GM12878 (cell line): ENCODE data around the gene TRA2B. TPM values are rescaled to one million over a fixed set of nuclear protein-coding genes. Genes with fewer than 3 reads are reported as not detected.

Experiments used
- ATAC-seq: fragments of 200-7000 bp; cut with Tn5 transposase; 3 replicates; pipeline ENCODE4 v1.9.1; 2020; ENCODE audit warnings: mild to moderate bottlenecking, moderate library complexity
- BruUV-seq: library from RNA; stranded (reverse); fragments of 400-500 nt; replicated peaks from 2 replicates; lab custom pipeline; 2021; lab: Mats Ljungman, UMichigan
- CTCF ChIA-PET: fragments of 300-600 bp; sonication (Branson Sonifier 250); formaldehyde crosslinking; extraction: SDS; loops from one replicate; lab custom pipeline; 2021; ENCODE audit warnings: inconsistent platforms; lab: Yijun Ruan, JAX
- POLR2A ChIA-PET: fragments of 350-600 bp; formaldehyde crosslinking; extraction: SDS; loops from one replicate; lab custom pipeline; 2021; ENCODE audit warnings: inconsistent platforms; lab: Charles Lee
- RAD21 ChIA-PET: fragments of 300-600 bp; sonication (Branson Sonifier 250); formaldehyde crosslinking; loops from one replicate; lab custom pipeline; 2023; ENCODE audit warnings: antibody characterized with exemption; ENCODE audit not compliant: unreplicated experiment; lab: Charles Lee
- SMC1A ChIA-PET: fragments of 300-600 bp; sonication (Branson Sonifier 250); formaldehyde crosslinking; loops from one replicate; lab custom pipeline; 2023; ENCODE audit not compliant: unreplicated experiment, uncharacterized antibody; lab: Charles Lee
- DNase-seq: peaks from one replicate; pipeline ENCODE4 v3.0.0-alpha.2; 2011; ENCODE audit warnings: low read depth, low spot score
- FAIRE-seq: peaks from 3 replicates; lab custom pipeline; 2011; peaks lifted over from hg19 to GRCh38; lab: Jason Lieb, UNC
- H2AFZ ChIP-seq: 2 replicates; pipeline ENCODE4 v1.6.0; 2011; ENCODE audit warnings: low read depth, low read length, control low read depth; ENCODE audit not compliant: control insufficient read depth
- H3K27ac ChIP-seq: 2 replicates; pipeline ENCODE4 v1.5.1; 2011; ENCODE audit warnings: control low read depth; ENCODE audit not compliant: control insufficient read depth, insufficient read depth
- H3K27me3 ChIP-seq, 2 experiments: replicated peaks in 1 of 2; 2 replicates each; pipeline versions ENCODE4 v1.6.0 to v1.6.1; 2011; ENCODE audit warnings: low read length in 1 of 2; ENCODE audit not compliant: control insufficient read depth in 2 of 2, insufficient read depth in 2 of 2
- H3K36me3 ChIP-seq, 2 experiments: 2 replicates each; pipeline ENCODE4 v1.5.1; 2011; ENCODE audit warnings: low read length in 1 of 2; ENCODE audit not compliant: control insufficient read depth in 2 of 2, insufficient read depth in 2 of 2
- H3K4me1 ChIP-seq: 2 replicates; pipeline ENCODE4 v1.6.1; 2011; ENCODE audit warnings: mild to moderate bottlenecking, low read length, moderate library complexity, mixed read lengths; ENCODE audit not compliant: control insufficient read depth, insufficient read depth
- H3K4me2 ChIP-seq: 2 replicates; pipeline ENCODE4 v1.6.0; 2011; ENCODE audit warnings: control low read depth; ENCODE audit not compliant: control insufficient read depth, insufficient read depth
- H3K4me3 ChIP-seq: fragments of 200-600 bp; sonication (generic); 2 replicates; pipeline ENCODE4 v1.5.1; 2016
- H3K79me2 ChIP-seq: 2 replicates; pipeline ENCODE4 v1.6.0; 2011; ENCODE audit warnings: low read length; ENCODE audit not compliant: control insufficient read depth, insufficient read depth
- H3K9ac ChIP-seq: 2 replicates; pipeline ENCODE4 v1.8.0; 2011; ENCODE audit warnings: low read length, control low read depth, mixed read lengths; ENCODE audit not compliant: control insufficient read depth, insufficient read depth
- H3K9me3 ChIP-seq: replicated peaks from 3 replicates; pipeline ENCODE4 v1.5.1; 2011; ENCODE audit warnings: mild to moderate bottlenecking, low read length; ENCODE audit not compliant: control insufficient read depth, insufficient read depth
- H4K20me1 ChIP-seq: 2 replicates; pipeline ENCODE4 v1.6.0; 2011; ENCODE audit not compliant: control insufficient read depth, insufficient read depth
- BACH1 ChIP-seq: fragments of 450-650 bp; IDR thresholded peaks from 2 replicates; pipeline ENCODE4 v1.6.1; 2017; ENCODE audit warnings: mild to moderate bottlenecking, borderline replicate concordance
- BCLAF1 ChIP-seq: fragments of 450-650 bp; IDR thresholded peaks from 2 replicates; pipeline ENCODE4 v1.6.1; 2017; ENCODE audit warnings: antibody characterized with exemption, mild to moderate bottlenecking, moderate library complexity
- CBX5 ChIP-seq: sonication (generic); IDR thresholded peaks from 2 replicates; pipeline ENCODE4 v1.6.1; 2016; ENCODE audit warnings: low read depth, moderate library complexity, mild to moderate bottlenecking, inconsistent platforms
- E2F4 ChIP-seq: IDR thresholded peaks from 2 replicates; pipeline ENCODE4 v1.6.1; 2012; ENCODE audit warnings: low read depth, low read length, improper control_type of control experiment
- EED ChIP-seq: sonication (generic); IDR thresholded peaks from 2 replicates; pipeline ENCODE4 v1.6.1; 2016; ENCODE audit warnings: antibody characterized with exemption, low read depth
- HDGF ChIP-seq: fragments of 450-650 bp; IDR thresholded peaks from 2 replicates; pipeline ENCODE4 v1.6.1; 2016; ENCODE audit warnings: antibody characterized with exemption
- NR2F1 ChIP-seq: fragments of 450-650 bp; conservative IDR thresholded peaks from 2 replicates; pipeline ENCODE4 v1.6.1; 2017; ENCODE audit warnings: mild to moderate bottlenecking
- SREBF2 ChIP-seq: IDR thresholded peaks from 2 replicates; pipeline ENCODE4 v1.6.1; 2012; ENCODE audit warnings: mild to moderate bottlenecking, low read length
- TCF12 ChIP-seq: IDR thresholded peaks from 2 replicates; pipeline ENCODE4 v1.6.1; 2011; ENCODE audit warnings: low read depth, mild to moderate bottlenecking, low read length
- ZBTB11 ChIP-seq: fragments of 450-650 bp; formaldehyde crosslinking; IDR thresholded peaks from 2 replicates; pipeline ENCODE4 v1.5.0; 2022; ENCODE audit warnings: mild to moderate bottlenecking, missing genetic modification characterization
- ZZZ3 ChIP-seq: IDR thresholded peaks from 2 replicates; pipeline ENCODE4 v1.6.1; 2011; ENCODE audit warnings: low read depth; ENCODE audit not compliant: control insufficient read depth, insufficient read length
- WGBS: methylation state at CpG from one replicate; pipeline ENCODE4 v1.1.6; 2016; ENCODE audit warnings: low lambda C conversion rate; ENCODE audit not compliant: insufficient replicate concordance, insufficient coverage; ENCODE audit errors: missing lambda C conversion rate; 5-methylcytosine and 5-hydroxymethylcytosine counted together
- in situ Hi-C: fragments of 300-500 bp; cut with MboI; formaldehyde crosslinking; loops from 9 replicates; pipeline ENCODE4 v1.14.3; 2018; ENCODE audit warnings: mixed read lengths
- intact Hi-C: fragments of 100-400 bp; cut with micrococcal nuclease; formaldehyde crosslinking; loops from one replicate; pipeline ENCODE4 v1.14.2; 2022; ENCODE audit not compliant: unreplicated experiment
- polyA plus RNA-seq, 11 experiments: library from polyadenylated mRNA; depleted of rRNA in 4 of 11; unstranded in 6 of 11; stranded (reverse) in 5 of 11; fragments of >200 nt; fragmentation: Nextera tagmentation in 4 of 11; fragmentation: Illumina TruSeq in 1 of 11; extraction: Ambion mirVana in 4 of 11; extraction: Trizol in 1 of 11; gene quantifications; 1 replicate in 1 of 11; 2 replicates in 10 of 11; pipeline versions ENCODE4 v1.2.1 to v1.2.3, GENCODE V29; 2011 to 2016; ENCODE audit warnings: inconsistent platforms in 2 of 11, missing spikeins in 2 of 11, low read depth in 1 of 11
- total RNA-seq, 4 experiments: library from RNA; depleted of rRNA in 3 of 4; stranded (reverse); fragments of >200 nt in 3 of 4; fragmentation: Illumina TruSeq in 1 of 4; extraction: Trizol in 1 of 4; gene quantifications; 2 replicates each; pipeline versions ENCODE4 v1.2.1 to v1.2.3, GENCODE V29; 2013 to 2021
- TF ChIP-seq, protein P1 (sequence below): IDR thresholded peaks from 2 replicates; pipeline ENCODE4 v1.6.1; 2012; ENCODE audit warnings: low read depth, low read length, improper control_type of control experiment
- TF ChIP-seq, protein P2 (sequence below): fragments of 450-650 bp; IDR thresholded peaks from 2 replicates; pipeline ENCODE4 v1.6.1; 2014; ENCODE audit warnings: mild to moderate bottlenecking

The TRA2B gene
- total and polyA plus RNA-seq, 10 of the 15 experiments (the other 5 are each of a cell fraction or from before 2014, with no cell fraction given), result 130 to 317 (median 278) TPM

GRCh38 chr3:185981621-185982020 is 43.8 kb upstream of the TRA2B start (continued):
- TF ChIP-seq BCLAF1 (no peak), SREBF2 (no peak), CBX5 (no peak), BACH1 (no peak)
- TF ChIP-seq, protein P1, sequence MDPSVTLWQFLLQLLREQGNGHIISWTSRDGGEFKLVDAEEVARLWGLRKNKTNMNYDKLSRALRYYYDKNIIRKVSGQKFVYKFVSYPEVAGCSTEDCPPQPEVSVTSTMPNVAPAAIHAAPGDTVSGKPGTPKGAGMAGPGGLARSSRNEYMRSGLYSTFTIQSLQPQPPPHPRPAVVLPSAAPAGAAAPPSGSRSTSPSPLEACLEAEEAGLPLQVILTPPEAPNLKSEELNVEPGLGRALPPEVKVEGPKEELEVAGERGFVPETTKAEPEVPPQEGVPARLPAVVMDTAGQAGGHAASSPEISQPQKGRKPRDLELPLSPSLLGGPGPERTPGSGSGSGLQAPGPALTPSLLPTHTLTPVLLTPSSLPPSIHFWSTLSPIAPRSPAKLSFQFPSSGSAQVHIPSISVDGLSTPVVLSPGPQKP, result no peak

DNA sequence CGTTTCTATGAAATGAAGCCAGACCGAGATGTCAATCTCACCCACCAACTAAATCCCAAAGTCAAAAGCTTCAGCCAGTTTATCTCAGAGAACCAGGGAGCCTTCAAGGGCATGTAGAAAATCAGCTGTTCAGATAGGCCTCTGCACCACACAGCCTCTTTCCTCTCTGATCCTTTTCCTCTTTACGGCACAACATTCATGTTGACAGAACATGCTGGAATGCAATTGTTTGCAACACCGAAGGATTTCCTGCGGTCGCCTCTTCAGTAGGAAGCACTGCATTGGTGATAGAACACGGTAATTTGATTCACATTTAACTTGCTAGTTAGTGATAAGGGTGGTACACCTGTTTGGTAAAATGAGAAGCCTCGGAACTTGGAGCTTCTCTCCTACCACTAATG is 41.9 kb upstream of the TRA2B start:
- in situ Hi-C loops, result loop anchor here (5.0 kb wide), 3 partner anchors 263 to 628 kb away; no protein-coding TSS in a partner anchor
- TF ChIP-seq E2F4, result no peak
- TF ChIP-seq ZZZ3, result no peak
- no peak for TF ChIP-seq HDGF
- TF ChIP-seq TCF12, result no peak
- no peak for TF ChIP-seq NR2F1
- no peak for TF ChIP-seq ZBTB11 (CRISPR knock-in tag)
- TF ChIP-seq, protein P2, sequence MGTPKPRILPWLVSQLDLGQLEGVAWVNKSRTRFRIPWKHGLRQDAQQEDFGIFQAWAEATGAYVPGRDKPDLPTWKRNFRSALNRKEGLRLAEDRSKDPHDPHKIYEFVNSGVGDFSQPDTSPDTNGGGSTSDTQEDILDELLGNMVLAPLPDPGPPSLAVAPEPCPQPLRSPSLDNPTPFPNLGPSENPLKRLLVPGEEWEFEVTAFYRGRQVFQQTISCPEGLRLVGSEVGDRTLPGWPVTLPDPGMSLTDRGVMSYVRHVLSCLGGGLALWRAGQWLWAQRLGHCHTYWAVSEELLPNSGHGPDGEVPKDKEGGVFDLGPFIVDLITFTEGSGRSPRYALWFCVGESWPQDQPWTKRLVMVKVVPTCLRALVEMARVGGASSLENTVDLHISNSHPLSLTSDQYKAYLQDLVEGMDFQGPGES, result no peak
- TF ChIP-seq EED, result no peak

More for the DNA sequence above, 41.9 kb upstream of the TRA2B start:
- FAIRE-seq, result no peak
- ChIA-PET POLR2A (interaction anchor here (1.6 kb wide), 1 partner anchor 36 kb away, joined by 3 read pairs; no protein-coding TSS in a partner anchor), SMC1A (interaction anchor here (1.0 to 7.7 kb wide), 9 partner anchors 36 to 629 kb away, joined by 3 to 85 read pairs (median 9); partner anchors contain the start of genes CRYGS and DNAJB11), CTCF (interaction anchor here (0.8 to 7.9 kb wide), 12 partner anchors 28 to 637 kb away, joined by 3 to 87 read pairs (median 4); no protein-coding TSS in a partner anchor), RAD21 (interaction anchor here (0.7 to 7.8 kb wide), 8 partner anchors 20 to 637 kb away, joined by 3 to 133 read pairs (median 4); no protein-coding TSS in a partner anchor)
- no TSS peak for BruUV-seq
- 77% methylated on average over 8 of the region's 8 CpGs for WGBS
- Histone ChIP-seq H3K9me3 (no peaks in the 10 kb centered on the region), H3K4me1 (peaks cover 4% of the 10 kb centered on the region; the same call in 1 of the 2 replicates), H2AFZ (no peak overlapping the region), H3K9ac (no peak overlapping the region), H3K36me3 (no peaks in the 10 kb centered on the region), H3K79me2 (no peaks in the 10 kb centered on the region), H3K27me3 (no peaks in the 10 kb centered on the region), H3K4me3 (no peak overlapping the region), H3K4me2 (no peak overlapping the region), H4K20me1 (no peaks in the 10 kb centered on the region), H3K27ac (no peak overlapping the region)
- intact Hi-C loops, result no loop called here
- DNase-seq, result no peak
- ATAC-seq, result no peak
